Activated CD8-positive, alpha-beta memory T cell treated with anti-CD3 and anti-CD28 coated beads, Interleukin-2, amount 50 U/mL, for 1 hour (primary cell): ENCODE measurements around the gene WNT3.
"Not testable (repeated sequence)": the region's sequence is repeated elsewhere in the genome, so short reads cannot be mapped to it uniquely, and the experiment has no call there.

ENCODE experiments used
- DNase-seq: peaks from one replicate; pipeline ENCODE4 v3.0.0-alpha.2; 2020; ENCODE audit errors: extremely low read depth

Gene WNT3

DNA sequence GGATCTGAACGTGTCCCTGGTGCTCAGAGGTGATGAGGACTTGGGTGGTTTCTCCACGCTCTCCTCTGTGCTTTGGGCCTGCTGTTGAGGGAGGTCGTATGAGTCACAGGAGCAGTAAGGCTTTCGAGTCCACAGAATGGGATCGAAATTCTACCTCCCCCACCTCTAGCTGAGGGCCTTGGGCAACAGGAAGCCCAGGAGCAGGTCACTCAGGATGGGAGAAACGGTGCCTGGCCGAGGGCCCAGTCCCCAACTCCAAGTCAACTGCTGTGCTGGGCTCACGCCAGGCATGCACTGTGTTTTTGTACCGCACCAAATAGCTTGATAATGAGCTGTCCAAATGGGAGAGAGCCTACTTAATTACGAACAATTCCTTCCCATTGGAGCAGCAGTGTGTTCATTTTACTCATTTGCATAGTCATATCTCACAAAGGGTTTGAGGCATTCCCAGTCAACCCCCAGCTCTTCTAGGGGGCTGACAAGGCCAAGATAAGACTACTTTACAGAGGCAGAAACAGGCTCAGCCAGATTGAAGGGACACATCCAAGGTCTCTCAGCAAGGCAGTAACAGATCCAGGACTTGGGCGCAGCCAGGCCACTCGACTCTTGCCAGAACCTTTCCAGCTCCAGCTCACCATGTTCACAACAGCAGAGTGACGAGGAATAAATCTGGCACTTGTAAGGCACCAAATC lies 53.6 kb downstream of the WNT3 start:
- DNase-seq = no peak

GRCh38 chr17:46764000-46764708 lies 54.3 kb downstream of the WNT3 start:
- DNase-seq = no peak

DNA sequence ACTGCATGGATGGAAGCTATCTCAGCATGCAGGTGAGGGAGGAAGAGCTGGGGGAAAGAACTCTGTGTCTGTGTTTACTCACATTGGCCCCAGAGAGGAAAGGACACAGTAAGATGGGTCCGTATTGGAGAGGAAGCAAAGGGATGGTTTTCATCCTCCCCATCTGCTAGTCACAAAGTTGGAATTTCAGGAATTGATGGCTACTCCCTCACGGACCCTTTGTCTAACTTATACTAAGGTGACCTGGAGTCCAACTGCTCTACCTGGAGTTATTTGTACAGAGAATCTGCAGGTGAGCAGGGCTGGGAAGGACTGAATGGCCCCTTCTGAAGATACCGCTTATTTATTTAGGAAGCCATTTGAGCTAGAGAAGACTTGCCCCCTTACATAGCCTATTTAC lies 55.1 kb downstream of the WNT3 start:
- no peak for DNase-seq

GRCh38 chr17:46759141-46759540 lies 59.4 kb downstream of the WNT3 start:
- no peak for DNase-seq

DNA sequence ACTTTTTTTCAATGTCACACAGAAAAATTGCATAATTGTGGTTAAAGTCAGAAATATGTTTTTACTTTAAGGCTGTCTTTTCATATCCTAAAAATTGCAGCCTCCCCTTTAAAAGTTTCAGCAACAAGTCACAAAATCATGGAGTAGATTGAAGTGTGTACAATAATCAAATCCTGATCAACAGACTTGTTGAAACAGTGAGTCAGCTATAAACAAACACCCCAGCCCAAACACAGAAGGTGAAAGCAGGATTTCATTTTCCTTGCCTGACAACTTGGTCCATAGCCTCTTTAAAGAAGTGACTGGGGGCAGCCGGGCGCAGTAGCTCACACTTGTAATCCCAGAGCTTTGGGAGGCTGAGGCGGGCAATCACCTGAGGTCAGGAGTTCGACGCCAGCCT lies 59.9 kb downstream of the WNT3 start:
- no peak for DNase-seq

DNA sequence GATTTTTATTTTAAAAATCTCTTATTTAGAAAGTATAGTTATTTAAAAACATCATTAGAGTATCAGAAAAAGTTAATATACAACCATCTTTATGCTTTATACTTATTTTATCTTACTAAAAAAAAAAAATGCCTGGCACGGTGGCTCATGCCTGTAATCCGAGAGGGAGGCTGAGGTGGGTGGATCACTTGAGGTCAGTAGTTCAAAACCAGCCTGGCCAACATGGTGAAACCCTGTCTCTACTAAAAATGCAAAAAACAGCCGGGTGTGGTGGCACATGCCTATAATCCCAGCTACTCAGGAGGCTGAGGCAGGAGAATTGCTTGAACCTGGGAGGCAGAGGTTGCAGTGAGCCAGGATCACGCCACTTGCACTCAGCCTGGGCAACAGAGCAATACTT lies 60.9 kb downstream of the WNT3 start:
- DNase-seq = not testable (repeated sequence)

- no peak for DNase-seq
Measured at GRCh38 chr17:46756861-46757260, 61.6 kb downstream of the WNT3 start.

DNA sequence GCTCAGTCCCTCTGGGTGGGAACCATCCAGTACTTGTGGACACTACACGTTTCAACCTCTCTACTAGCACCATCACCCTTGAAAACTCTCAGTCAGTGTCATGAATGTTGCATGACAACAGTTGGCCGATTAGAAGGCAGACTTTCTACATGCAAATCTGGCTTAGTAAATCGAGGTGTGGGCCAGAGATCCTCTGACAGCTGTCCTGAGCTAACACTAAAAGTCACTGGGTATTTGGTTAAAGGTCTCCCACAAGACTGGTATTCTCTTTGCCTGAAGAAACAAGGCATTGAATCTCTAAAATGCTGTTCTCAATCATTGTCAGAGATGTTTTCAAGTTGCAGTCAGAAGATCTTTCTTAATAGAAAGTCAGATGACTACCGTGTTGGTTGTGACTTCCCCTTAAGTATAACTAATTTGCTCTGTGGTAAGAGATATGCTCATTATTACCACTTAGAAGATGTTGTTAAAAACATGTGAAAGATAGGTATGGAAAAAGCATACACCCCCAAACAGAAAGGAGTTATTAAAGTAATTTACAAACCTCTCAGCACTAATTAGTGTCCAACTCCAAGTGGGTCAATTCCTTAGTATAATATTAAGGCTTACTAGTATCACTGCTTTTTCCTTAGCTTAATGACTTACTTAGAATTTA lies 62.3 kb downstream of the WNT3 start:
- DNase-seq = no peak

- DNase-seq = no peak
Measured at GRCh38 chr17:46753776-46754175, 64.7 kb downstream of the WNT3 start.

DNA sequence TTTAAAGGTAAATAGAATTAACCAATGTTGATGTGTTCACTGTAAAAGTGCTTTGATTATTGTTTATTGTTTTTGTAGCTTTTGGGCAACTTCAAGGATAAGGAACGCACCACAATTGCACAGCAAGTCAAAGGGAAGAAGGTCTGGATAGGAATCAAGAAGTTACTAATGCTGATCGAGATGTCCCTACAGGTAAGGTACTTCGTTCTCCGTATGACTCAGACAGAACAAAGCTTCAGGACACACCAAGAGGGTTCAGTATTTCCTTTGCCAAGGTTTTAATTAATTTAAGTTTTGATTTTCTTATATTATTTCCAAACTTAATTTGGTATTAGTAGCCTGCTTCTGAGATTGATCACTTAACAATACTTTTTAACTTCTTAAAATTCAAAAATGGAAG lies 67.1 kb downstream of the WNT3 start:
- no peak for DNase-seq

GRCh38 chr17:46745376-46745775 lies 73.1 kb downstream of the WNT3 start:
- no peak for DNase-seq

- no peak for DNase-seq
Measured at GRCh38 chr17:46744441-46744840, 74.1 kb downstream of the WNT3 start.

GRCh38 chr17:46742565-46743270 lies 75.8 kb downstream of the WNT3 start:
- no peak for DNase-seq

GRCh38 chr17:46741122-46741730 lies 77.3 kb downstream of the WNT3 start:
- DNase-seq = no peak

GRCh38 chr17:46739982-46740381 lies 78.5 kb downstream of the WNT3 start:
- no peak for DNase-seq

- no peak for DNase-seq
Measured at GRCh38 chr17:46738544-46738943, 79.9 kb downstream of the WNT3 start.

GRCh38 chr17:46737326-46737725 lies 81.2 kb downstream of the WNT3 start:
- DNase-seq = no peak

DNA sequence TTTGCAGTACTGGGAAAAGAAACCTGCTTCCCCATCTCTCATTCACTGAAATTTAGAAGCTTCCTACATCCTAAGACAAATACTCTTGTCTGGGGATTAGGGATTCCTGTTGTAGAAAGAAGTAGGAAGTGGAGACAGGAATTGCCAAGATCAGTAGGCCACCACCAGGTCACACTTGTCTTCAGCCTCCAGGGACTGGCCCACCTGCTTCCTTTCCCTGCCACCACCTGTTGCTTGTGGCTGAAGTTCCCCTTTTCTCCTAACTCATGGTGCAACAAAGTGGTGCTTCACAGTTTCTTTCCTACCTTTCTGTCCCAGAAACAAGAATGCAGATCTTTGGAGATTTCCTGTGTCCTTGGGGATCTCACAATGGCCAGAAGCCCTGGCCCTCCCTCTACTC lies 82.4 kb downstream of the WNT3 start:
- DNase-seq = no peak

DNA sequence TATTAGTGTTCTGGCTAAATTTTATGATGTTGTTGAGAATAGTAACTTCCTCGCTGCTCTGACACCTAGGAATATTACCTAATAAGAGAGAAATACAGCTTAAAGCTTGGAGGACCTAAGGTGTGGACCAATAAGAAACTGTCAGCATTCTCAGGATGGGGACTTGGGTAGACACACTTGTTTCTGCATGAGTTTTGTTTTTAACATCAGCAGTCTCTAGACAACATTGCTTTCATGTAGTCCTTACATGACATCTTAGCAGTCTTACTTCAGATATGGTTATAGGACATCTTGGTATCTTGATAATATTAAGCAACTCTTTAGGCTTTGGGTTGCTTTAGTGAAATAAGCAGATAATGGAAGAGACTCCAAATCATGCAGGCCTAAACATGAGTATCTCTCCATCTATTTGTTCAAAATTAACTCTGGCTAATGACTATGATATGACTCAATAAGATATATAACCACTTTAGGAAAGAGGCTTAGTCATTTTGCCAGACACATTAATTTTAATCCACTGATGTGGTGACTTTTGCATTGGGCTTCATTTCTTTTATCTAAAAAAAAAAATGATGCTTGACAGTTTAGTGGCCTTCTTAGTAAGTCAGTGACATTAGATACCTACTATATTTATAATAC lies 84.5 kb downstream of the WNT3 start:
- no peak for DNase-seq

DNA sequence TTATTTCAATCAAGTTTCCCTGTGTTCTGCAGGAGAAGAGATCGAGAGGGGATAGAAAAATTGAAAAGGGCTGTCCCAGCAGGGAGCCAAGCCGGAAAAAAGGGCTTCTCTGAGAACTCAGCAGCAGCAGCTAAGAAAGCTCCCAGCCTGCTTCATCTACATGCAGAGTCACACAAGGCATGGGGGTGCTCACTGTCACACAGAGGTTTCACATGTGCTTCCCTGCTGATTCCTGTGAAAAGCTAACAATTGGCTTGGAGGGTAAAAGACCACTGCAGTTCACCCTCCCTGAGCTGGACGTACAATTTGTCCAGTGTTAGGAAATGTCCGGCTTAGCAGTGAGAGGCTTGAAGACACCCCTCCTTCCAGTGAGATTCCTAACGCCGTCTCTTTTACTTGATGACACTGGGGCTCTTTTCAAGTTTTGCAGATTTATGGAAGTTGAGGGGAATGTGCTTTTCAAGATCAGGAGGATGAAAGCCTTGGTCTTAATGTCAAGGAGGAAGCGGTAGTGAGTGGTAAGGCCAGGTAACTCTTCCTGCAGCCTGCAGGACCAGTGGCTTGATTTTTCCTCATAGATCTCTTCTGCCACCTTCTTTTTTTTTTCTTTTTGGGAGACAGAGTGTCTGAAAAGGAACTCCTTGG lies 85.6 kb downstream of the WNT3 start:
- no peak for DNase-seq

DNA sequence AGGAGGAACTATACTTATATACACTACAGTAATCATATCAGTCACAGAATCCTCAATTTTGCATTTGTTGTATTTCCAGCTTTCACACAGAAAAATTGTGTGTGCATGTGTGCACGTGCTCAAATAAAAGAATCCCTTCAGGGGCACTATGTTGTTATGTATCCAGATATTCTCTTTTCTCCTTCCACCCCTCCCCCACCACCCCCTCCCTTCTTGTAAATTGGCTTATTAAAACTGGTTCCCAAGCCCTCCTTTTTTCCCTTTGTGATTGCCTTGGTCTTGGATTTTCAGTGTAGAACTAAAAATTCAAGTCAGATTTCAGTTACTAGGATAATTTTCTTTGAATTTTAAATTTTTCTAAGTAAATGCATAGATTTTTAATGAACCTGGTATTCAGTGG lies 86.3 kb downstream of the WNT3 start:
- DNase-seq = no peak
